Subcutaneous abdominal adipose tissue (tissue), 5 donors: ENCODE results near the gene PTDSS2.

Source experiments
- H3K27ac ChIP-seq: one replicate; pipeline ENCODE4 v1.7.0; 2013; ENCODE audit warnings: low read depth, mild to moderate bottlenecking, inconsistent platforms, low read length, moderate library complexity
- H3K27me3 ChIP-seq, 5 donors: one replicate each; pipeline ENCODE4 v1.7.0; 2013; ENCODE audit warnings: low read length in 5 of 5, inconsistent platforms in 1 of 5; ENCODE audit not compliant: control insufficient read depth in 5 of 5, insufficient read depth in 4 of 5
- H3K36me3 ChIP-seq, 5 donors: one replicate each; pipeline ENCODE4 v1.7.0; 2013; ENCODE audit warnings: low read length in 5 of 5; ENCODE audit not compliant: control insufficient read depth in 5 of 5, insufficient read depth in 5 of 5
- H3K4me1 ChIP-seq, 5 donors: one replicate each; pipeline ENCODE4 v1.7.0; 2013; ENCODE audit warnings: low read length in 5 of 5, mild to moderate bottlenecking in 3 of 5, moderate library complexity in 1 of 5; ENCODE audit not compliant: control insufficient read depth in 5 of 5, insufficient read depth in 5 of 5
- H3K4me3 ChIP-seq, 5 donors: one replicate each; pipeline ENCODE4 v1.7.0; 2013; ENCODE audit warnings: low read length in 5 of 5, low read depth in 1 of 5
- H3K9ac ChIP-seq, 5 donors: one replicate each; pipeline ENCODE4 v1.7.0; 2013; ENCODE audit warnings: low read length in 5 of 5, mild to moderate bottlenecking in 4 of 5, moderate library complexity in 3 of 5
- H3K9me3 ChIP-seq, 5 donors: one replicate each; pipeline ENCODE4 v1.7.0; 2013; ENCODE audit warnings: low read length in 5 of 5; ENCODE audit not compliant: control insufficient read depth in 5 of 5
- donor health status: healthy.
- donor health status: healthy.
- donor health status: healthy.
- donor health status: healthy.
- donor health status: healthy.

PTDSS2 gene

DNA sequence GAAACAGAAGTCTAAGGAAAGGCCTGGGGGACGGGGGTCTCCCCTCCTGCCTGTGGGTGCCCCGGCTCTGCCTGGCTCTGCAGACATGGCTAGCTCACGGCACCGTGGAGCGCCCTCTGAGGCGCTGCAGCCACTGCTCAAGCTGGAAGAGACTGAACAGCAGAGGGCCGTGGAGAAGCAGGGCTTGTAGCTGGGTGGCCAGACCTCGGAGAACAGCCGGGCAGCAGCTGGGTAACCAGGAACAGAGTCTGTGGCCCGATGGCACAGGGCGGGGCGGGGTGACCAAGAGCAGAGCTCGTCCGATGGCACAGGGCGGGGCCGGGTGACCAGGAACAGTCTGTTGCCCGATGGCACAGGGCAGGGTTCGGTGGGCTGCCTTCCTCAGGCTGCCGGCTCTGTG lies 38.9 kb downstream of the PTDSS2 start:
- H3K36me3 ChIP-seq = peaks cover 0 to 58% (median 29%) of the 10 kb centered on the region in 5 donors
- no peaks in the 10 kb centered on the region for H3K9me3 ChIP-seq
- H3K4me1 ChIP-seq = no peaks in the 10 kb centered on the region
- no peaks in the 10 kb centered on the region for H3K27me3 ChIP-seq
- H3K4me3 ChIP-seq = no peak overlapping the region
- no peak overlapping the region for H3K9ac ChIP-seq
- no peak overlapping the region for H3K27ac ChIP-seq

DNA sequence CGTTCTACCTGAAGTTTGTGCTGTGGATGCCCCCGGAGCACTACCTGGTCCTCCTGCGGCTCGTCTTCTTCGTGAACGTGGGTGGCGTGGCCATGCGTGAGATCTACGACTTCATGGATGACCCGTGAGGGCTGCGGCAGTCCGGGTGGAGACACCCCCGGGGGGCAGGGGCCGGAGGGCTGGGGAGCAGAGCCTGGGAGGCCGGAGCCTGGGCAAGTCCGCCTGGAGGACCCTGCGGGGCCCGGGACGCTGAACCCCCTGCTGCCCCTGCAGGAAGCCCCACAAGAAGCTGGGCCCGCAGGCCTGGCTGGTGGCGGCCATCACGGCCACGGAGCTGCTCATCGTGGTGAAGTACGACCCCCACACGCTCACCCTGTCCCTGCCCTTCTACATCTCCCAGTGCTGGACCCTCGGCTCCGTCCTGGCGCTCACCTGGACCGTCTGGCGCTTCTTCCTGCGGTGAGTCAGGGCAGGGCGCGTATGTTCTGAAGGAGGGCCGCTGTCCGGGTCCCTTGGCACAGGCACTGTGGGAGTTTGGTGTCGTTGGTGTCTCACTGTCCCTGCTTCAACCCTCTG lies 39.6 kb downstream of the PTDSS2 start:
- Histone ChIP-seq H3K27ac (no peak overlapping the region), H3K9ac (no peak overlapping the region), H3K36me3 (peaks cover 0 to 65% (median 36%) of the 10 kb centered on the region in 5 donors), H3K27me3 (no peaks in the 10 kb centered on the region), H3K9me3 (no peaks in the 10 kb centered on the region), H3K4me3 (no peak overlapping the region), H3K4me1 (no peaks in the 10 kb centered on the region)

DNA sequence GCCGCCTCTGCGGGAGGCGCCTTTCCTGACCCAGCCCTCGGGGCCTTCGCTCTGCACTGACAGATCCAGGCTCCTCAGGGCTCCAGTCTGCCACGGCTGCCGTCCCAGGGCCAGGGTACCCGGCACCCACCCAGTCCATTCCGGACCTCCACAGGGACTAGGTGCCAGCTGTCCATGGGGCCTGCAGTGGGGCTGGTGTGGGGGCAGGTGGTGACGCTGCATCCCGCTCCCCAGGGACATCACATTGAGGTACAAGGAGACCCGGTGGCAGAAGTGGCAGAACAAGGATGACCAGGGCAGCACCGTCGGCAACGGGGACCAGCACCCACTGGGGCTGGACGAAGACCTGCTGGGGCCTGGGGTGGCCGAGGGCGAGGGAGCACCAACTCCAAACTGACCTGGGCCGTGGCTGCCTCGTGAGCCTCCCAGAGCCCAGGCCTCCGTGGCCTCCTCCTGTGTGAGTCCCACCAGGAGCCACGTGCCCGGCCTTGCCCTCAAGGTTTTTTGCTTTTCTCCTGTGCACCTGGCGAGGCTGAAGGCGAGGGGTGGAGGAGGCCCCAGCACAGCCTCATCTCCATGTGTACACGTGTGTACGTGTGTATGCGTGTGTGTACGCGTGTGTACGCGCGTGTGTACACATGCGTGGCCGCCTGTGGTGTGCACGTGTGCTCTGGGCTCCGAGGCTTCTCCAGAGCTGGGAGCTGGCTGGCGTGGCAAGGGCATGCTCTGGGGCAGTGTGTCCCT lies 40.3 kb downstream of the PTDSS2 start:
- no peaks in the 10 kb centered on the region for H3K27me3 ChIP-seq
- H3K36me3 ChIP-seq = peaks cover 0 to 71% (median 42%) of the 10 kb centered on the region in 5 donors
- H3K27ac ChIP-seq = no peak overlapping the region
- no peaks in the 10 kb centered on the region for H3K4me1 ChIP-seq
- no peaks in the 10 kb centered on the region for H3K9me3 ChIP-seq
- H3K4me3 ChIP-seq = no peak overlapping the region
- H3K9ac ChIP-seq = no peak overlapping the region

DNA sequence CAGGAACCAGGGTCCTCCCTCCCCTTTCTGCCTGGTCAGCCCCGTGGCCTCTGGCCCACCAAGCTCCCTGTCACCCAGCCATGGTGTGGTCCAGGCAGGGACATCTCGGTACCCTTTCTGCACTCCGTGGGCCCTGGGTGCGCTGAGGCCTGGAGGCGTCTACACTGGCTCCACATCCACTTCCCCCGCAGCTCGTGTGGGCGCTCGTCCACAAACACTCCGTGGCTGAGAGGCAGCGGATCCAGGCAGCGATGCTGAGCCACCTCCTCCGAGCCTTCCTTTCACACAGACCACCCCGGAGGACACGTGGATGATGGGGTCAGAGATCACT lies 40.8 kb downstream of the PTDSS2 start:
- Histone ChIP-seq H3K9me3 (no peaks in the 10 kb centered on the region), H3K27ac (no peak overlapping the region), H3K4me1 (no peaks in the 10 kb centered on the region), H3K4me3 (no peak overlapping the region), H3K27me3 (no peaks in the 10 kb centered on the region), H3K36me3 (peaks cover 0 to 77% (median 46%) of the 10 kb centered on the region in 5 donors), H3K9ac (no peak overlapping the region)

DNA sequence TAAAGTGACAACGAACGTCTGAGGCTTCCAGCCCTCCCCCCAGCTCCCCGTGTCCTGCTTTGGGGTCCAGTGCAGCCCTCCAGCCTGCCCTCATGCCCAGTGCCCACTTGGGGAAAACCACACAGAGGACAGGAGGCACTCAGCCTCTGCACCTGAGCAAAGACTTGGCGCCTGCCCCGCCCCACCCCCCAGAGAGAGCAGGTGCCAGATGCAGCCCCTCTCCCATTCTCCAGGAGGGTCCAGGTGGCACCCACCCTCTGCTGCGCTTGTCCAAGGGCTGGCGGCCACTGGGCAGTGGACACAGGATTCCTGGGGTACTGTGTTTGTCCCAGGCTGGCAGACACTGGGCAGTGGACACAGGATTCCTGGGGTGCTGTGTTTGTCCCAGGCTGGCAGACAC lies 41.3 kb downstream of the PTDSS2 start:
- H3K4me3 ChIP-seq = no peak overlapping the region

DNA sequence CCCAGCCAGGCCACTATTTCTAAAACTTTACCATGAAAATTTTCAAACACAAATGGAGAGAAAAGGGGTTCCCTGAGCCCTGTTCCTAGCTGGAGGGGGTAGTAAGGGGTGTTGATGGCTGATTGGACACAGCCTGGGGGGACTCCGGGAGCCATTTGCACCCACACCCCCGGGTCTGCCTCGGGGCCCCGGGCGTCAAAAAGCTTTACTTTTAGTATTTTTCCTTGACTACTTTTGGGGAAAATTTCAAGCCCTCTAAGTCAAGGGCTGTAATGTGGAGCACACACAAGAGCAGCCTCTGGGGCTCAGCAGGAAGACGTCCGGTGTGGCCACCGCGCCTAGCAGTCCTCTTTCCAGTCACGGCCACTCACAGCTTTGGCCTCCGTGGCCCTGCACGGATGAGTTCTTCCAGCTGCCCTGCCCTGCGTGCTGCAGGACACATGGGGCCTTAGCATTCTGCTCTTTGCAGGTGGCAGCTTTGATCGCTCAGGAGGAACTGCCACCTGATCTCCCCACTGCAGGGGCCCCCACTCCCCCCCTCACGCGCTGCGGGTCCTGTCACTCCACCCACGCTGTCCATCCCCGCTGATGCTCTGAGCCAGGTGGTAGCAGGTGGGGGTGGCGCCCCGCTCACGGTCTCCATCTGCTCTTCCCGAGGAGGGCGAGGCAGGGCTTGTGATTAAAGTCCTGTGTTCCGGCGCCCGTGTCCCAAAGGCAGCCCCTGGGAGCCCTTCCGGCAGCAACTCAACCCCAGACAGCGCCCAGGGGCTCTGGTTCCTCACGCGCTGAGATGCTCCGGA lies 42.5 kb downstream of the PTDSS2 start:
- Histone ChIP-seq H3K27me3 (no peaks in the 10 kb centered on the region), H3K4me1 (peaks cover 0 to 1% (median 0%) of the 10 kb centered on the region in 5 donors), H3K9ac (no peak overlapping the region), H3K36me3 (peaks cover 0 to 87% (median 57%) of the 10 kb centered on the region in 5 donors), H3K27ac (no peak overlapping the region), H3K4me3 (no peak overlapping the region), H3K9me3 (no peaks in the 10 kb centered on the region)

More for the DNA sequence above, 41.3 kb downstream of the PTDSS2 start:
- Histone ChIP-seq H3K9me3 (no peaks in the 10 kb centered on the region), H3K27me3 (no peaks in the 10 kb centered on the region), H3K27ac (no peak overlapping the region), H3K9ac (no peak overlapping the region), H3K36me3 (peaks cover 0 to 81% (median 46%) of the 10 kb centered on the region in 5 donors), H3K4me1 (no peaks in the 10 kb centered on the region)

DNA sequence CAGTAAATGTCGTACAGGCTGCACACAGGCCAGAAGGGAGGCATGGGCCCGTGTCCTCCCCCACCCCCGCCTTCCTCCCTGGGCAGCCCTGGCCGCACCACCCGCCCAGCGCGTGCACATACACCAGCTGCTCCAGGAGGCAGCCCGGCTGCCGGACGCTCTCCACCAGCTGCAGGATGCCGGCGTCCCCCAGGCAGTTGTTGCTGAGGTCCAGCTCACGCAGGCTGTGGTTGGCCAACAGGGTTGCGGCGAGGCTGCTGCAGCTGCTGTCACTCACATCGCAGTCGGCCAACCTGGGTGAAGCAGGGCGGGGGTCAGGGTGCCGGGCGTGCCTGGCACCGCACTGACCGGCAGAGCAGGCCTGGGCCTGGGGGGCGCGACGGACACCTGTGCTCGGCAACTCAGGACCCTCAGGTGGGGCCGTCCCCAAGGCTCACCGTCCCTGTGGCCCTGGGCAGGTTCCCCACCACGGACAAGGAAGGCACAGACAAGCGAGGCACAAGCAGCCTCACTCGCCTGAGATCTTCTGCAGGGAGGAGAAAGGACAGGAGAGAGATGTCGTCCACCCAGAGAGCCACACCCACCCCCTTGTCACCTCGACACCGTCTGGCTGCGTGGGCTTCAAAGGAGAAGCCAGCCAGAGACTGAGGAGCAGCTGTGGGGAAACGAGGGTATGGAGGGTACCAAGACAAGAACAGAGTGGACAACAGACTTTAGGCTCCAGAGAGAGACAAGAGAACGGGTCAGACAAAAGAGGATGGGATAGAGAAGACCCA lies 44.9 kb downstream of the PTDSS2 start:
- Histone ChIP-seq H3K27ac (no peak overlapping the region), H3K9me3 (no peaks in the 10 kb centered on the region), H3K27me3 (no peaks in the 10 kb centered on the region), H3K9ac (no peak overlapping the region), H3K4me3 (no peak overlapping the region), H3K36me3 (peaks cover 0 to 90% (median 75%) of the 10 kb centered on the region in 5 donors), H3K4me1 (peaks cover 0 to 2% (median 0%) of the 10 kb centered on the region in 5 donors)

DNA sequence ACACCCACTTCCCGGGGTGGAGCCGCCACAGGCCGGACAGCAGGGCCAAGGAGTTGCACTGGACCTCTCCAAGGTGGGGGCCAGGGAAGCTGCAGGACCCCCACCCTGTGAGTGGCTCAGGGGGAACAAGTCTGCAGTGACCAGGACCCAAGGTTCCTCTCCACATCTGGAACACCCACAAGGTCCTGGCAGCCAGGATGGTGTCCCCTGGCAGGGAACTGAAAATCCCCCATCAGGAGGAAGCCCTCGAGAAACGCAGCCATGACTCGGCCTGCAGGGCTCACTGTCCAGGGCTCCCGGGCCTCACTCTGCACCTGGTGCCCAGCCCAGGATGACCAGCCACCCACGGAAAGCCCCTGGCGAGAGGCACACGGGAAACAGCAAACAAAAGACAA lies 45.5 kb downstream of the PTDSS2 start:
- Histone ChIP-seq H3K4me1 (peaks cover 0 to 2% (median 0%) of the 10 kb centered on the region in 5 donors), H3K27ac (no peak overlapping the region), H3K36me3 (peaks cover 0 to 90% (median 75%) of the 10 kb centered on the region in 5 donors), H3K4me3 (no peak overlapping the region), H3K9ac (no peak overlapping the region), H3K27me3 (no peaks in the 10 kb centered on the region), H3K9me3 (no peaks in the 10 kb centered on the region)

DNA sequence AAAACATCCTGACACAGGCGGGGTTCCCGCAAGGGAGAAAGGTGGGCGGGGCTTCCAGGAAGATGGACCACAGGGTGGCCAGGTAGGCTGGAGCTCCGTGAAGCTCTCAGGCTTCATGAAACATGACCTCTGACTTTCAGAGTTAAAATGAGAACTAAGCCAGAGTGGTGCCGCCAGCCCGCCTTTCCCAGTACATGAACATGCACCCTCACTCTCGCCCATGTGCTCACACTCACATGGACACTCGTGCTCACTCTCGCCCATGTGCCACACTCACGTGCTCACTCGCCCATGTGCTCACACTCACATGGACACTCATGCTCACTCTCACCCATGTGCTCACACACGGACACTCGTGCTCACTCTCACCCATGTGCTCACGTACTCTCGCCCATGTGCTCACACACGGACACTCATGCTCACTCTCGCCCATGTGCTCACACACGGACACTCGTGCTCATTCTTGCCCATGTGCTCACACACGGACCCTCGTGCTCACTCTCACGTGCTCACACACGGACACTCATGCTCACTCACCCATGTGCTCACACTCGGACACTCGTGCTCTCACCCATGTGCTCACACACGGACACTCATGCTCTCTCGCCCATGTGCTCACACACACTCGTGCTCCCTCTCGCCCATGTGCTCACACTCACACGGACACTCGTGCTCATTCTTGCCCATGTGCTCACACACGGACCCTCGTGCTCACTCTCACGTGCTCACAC lies 46.9 kb downstream of the PTDSS2 start:
- Histone ChIP-seq H3K9me3 (no peaks in the 10 kb centered on the region), H3K27me3 (no peaks in the 10 kb centered on the region), H3K27ac (no peak overlapping the region), H3K4me3 (no peak overlapping the region), H3K4me1 (peaks cover 0 to 5% (median 2%) of the 10 kb centered on the region in 5 donors), H3K36me3 (peaks cover 0 to 95% (median 79%) of the 10 kb centered on the region in 5 donors), H3K9ac (no peak overlapping the region)
